ENCODE measurements around the gene PITRM1. TPM values are rescaled to one million over a fixed set of nuclear protein-coding genes. Genes with fewer than 3 reads are reported as not detected.
A peak's percentile ranks its signal among the peaks of the same experiment; 100 is the strongest.
"Not testable (repeated sequence)": the region's sequence is repeated elsewhere in the genome, so short reads cannot be mapped to it uniquely, and the experiment has no call there.

Gene PITRM1
- total RNA-seq, 2 donors from 2014 or later, result 45.3 to 50.2 TPM

DNA sequence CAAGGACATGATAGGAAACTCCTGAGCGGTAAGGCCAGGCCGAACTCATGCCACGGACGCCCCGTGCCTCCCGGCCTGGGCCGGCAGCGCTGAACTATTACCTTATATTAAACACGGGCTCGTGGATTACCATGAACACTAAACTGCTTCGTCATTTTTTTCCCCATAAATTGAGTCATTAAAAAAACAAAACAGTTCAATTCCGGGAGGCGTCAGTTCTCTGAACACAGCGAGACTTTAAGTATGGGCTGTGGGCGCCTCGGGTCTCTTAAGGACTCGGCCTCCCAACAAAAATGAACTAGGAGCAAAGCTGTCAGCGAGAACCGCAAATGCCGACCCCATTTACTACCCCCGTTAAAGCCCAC is 519 bp downstream of the PITRM1 start:
- Mint-ChIP-seq H3K9me3 (peaks cover 1% of the 10 kb centered on the region), H3K27ac (peak overlapping the region; percentile 87), H3K4me1 (no peaks in the 10 kb centered on the region)

DNA sequence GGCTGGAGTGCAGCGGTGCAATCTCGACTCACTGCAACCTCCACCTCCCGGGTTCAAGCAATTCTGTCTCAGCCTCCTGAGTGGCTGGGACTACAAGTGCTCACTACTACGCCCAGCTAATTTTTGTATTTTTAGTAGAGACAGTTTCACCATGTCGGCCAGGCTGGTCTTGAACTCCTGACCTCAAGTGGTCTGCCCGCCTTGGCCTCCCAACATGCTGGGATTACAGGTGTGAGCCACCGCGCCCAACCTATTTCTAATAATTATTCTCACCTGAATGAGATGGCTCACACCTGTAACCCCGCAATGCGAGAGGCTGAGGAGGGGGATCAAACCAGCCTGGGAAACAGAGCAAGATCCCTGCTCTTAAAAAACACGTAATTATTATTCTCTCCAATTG is 1.1 kb downstream of the PITRM1 start:
- H3K9me3 ChIP-seq (ENCODE audit: control insufficient read depth, low read length); H3K9me3 Mint-ChIP-seq; H3K9ac ChIP-seq (ENCODE audit: extremely low read depth, low read length, poor library complexity, severe bottlenecking); H3K27me3 Mint-ChIP-seq (ENCODE audit: insufficient read depth); H3K4me1 Mint-ChIP-seq; H3K27me3 ChIP-seq (ENCODE audit: control insufficient read depth, insufficient read depth, low read length, poor library complexity, severe bottlenecking); H3K4me1 ChIP-seq (ENCODE audit: control insufficient read depth, insufficient read depth, low read length); H3K27ac ChIP-seq (ENCODE audit: low read depth, low read length); H3K27ac Mint-ChIP-seq: not testable (repeated sequence)
- DNase-seq, result peak; percentile 38
- 88 to 96% methylated on average over 6 to 11 of the region's 11 CpGs for WGBS, 2 experiments (ENCODE audit: insufficient coverage in 1 of 2, insufficient read length in 1 of 2)
- peaks cover 30% of the 10 kb centered on the region for H3K36me3 ChIP-seq (ENCODE audit: control insufficient read depth, insufficient read depth, low read length)
- Mint-ChIP-seq H3K4me3 (peak overlapping the region; percentile 74), H3K36me3 (ENCODE audit: low read depth) (peaks cover 24% of the 10 kb centered on the region)
- peak overlapping the region; percentile 95 for H3K4me3 ChIP-seq (ENCODE audit: low read length)

More for the DNA sequence above, 519 bp downstream of the PITRM1 start:
- H3K27me3 Mint-ChIP-seq (ENCODE audit: insufficient read depth), result no peaks in the 10 kb centered on the region
- Histone ChIP-seq H3K9me3 (ENCODE audit: control insufficient read depth, low read length) (no peaks in the 10 kb centered on the region), H3K27me3 (ENCODE audit: control insufficient read depth, insufficient read depth, low read length, poor library complexity, severe bottlenecking) (no peaks in the 10 kb centered on the region), H3K27ac (ENCODE audit: low read depth, low read length) (peak overlapping the region; percentile 66), H3K36me3 (ENCODE audit: control insufficient read depth, insufficient read depth, low read length) (peaks cover 24% of the 10 kb centered on the region), H3K9ac (ENCODE audit: extremely low read depth, low read length, poor library complexity, severe bottlenecking) (peak overlapping the region; percentile 74), H3K4me3 (ENCODE audit: low read length) (peak overlapping the region; percentile 95), H3K4me1 (ENCODE audit: control insufficient read depth, insufficient read depth, low read length) (no peaks in the 10 kb centered on the region)
- H3K4me3 Mint-ChIP-seq, result peak overlapping the region; percentile 74
- H3K36me3 Mint-ChIP-seq (ENCODE audit: low read depth), result peaks cover 18% of the 10 kb centered on the region
- TF ChIP-seq, protein P1, sequence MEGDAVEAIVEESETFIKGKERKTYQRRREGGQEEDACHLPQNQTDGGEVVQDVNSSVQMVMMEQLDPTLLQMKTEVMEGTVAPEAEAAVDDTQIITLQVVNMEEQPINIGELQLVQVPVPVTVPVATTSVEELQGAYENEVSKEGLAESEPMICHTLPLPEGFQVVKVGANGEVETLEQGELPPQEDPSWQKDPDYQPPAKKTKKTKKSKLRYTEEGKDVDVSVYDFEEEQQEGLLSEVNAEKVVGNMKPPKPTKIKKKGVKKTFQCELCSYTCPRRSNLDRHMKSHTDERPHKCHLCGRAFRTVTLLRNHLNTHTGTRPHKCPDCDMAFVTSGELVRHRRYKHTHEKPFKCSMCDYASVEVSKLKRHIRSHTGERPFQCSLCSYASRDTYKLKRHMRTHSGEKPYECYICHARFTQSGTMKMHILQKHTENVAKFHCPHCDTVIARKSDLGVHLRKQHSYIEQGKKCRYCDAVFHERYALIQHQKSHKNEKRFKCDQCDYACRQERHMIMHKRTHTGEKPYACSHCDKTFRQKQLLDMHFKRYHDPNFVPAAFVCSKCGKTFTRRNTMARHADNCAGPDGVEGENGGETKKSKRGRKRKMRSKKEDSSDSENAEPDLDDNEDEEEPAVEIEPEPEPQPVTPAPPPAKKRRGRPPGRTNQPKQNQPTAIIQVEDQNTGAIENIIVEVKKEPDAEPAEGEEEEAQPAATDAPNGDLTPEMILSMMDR (conservative IDR thresholded peaks at IDR 0.05), result no peak
- no peak for DNase-seq
- 12% methylated on average over 6 to 21 of the region's 21 CpGs for WGBS, 2 experiments (ENCODE audit: insufficient coverage in 1 of 2, insufficient read length in 1 of 2)

DNA sequence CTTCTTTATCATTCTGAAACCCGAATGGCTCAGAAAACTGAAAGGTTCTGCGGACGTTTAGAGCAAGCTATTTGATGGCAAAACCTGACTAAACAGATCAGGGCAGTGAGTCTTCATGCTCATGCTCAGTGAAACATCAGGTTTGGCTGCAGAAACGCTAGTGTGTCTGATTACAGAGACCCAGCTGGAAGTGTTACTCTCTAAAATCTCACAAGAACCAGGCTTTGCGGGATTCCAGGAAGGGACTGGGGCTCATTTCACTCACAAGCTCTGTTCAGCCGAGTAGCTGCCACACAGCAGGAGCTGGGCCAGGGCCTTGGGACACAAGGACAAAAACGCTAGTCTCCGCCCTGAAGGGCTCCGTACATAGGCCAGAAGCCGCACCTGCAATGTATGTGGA is 2.9 kb downstream of the PITRM1 start:
- Mint-ChIP-seq H3K9me3 (peaks cover 1% of the 10 kb centered on the region), H3K27ac (no peak overlapping the region), H3K27me3 (ENCODE audit: insufficient read depth) (no peaks in the 10 kb centered on the region), H3K4me1 (no peaks in the 10 kb centered on the region), H3K36me3 (ENCODE audit: low read depth) (peaks cover 41% of the 10 kb centered on the region), H3K4me3 (no peak overlapping the region)
- TF ChIP-seq, protein P1 (conservative IDR thresholded peaks at IDR 0.05), result no peak
- no peak overlapping the region for H3K9ac ChIP-seq (ENCODE audit: extremely low read depth, low read length, poor library complexity, severe bottlenecking)
- no peaks in the 10 kb centered on the region for H3K27me3 ChIP-seq (ENCODE audit: control insufficient read depth, insufficient read depth, low read length, poor library complexity, severe bottlenecking)
- H3K36me3 ChIP-seq (ENCODE audit: control insufficient read depth, insufficient read depth, low read length), result peaks cover 48% of the 10 kb centered on the region
- H3K4me1 ChIP-seq (ENCODE audit: control insufficient read depth, insufficient read depth, low read length), result no peaks in the 10 kb centered on the region
- H3K4me3 ChIP-seq (ENCODE audit: low read length), result no peak overlapping the region
- WGBS, 2 experiments (ENCODE audit: insufficient coverage in 1 of 2, insufficient read length in 1 of 2), result 93 to 95% methylated on average over 10 of the region's 10 CpGs
- H3K9me3 ChIP-seq (ENCODE audit: control insufficient read depth, low read length), result no peaks in the 10 kb centered on the region
- DNase-seq, result peak; percentile 31
- no peak overlapping the region for H3K27ac ChIP-seq (ENCODE audit: low read depth, low read length)

DNA sequence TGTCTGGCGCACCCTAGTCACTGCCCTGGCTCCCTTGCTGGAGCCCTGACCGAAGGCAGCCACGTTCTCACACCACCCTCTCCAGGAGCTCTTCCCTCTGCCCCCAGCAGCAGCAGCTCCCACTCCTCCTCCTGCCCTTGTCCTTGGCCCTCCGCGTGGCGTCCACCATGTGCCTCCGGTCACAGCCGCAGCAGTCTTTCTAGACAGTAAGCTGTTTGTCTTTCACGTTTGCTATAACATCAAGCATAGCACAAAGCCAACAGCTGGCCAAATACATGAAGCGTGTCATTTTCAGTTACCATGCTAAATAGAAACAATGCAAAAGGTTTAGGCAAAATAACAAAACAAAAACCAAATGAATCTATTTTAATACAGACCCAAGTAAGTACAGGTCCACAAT is 3.3 kb downstream of the PITRM1 start:
- 94 to 97% methylated on average over 5 to 10 of the region's 10 CpGs for WGBS, 2 experiments (ENCODE audit: insufficient coverage in 1 of 2, insufficient read length in 1 of 2)
- no peak overlapping the region for H3K9ac ChIP-seq (ENCODE audit: extremely low read depth, low read length, poor library complexity, severe bottlenecking)
- H3K36me3 Mint-ChIP-seq (ENCODE audit: low read depth), result peaks cover 41% of the 10 kb centered on the region

More for the DNA sequence above, 3.3 kb downstream of the PITRM1 start:
- no peak overlapping the region for H3K4me3 ChIP-seq (ENCODE audit: low read length)
- Mint-ChIP-seq H3K27ac (no peak overlapping the region), H3K4me1 (no peaks in the 10 kb centered on the region), H3K4me3 (no peak overlapping the region), H3K27me3 (ENCODE audit: insufficient read depth) (no peaks in the 10 kb centered on the region), H3K9me3 (peaks cover 1% of the 10 kb centered on the region)
- TF ChIP-seq, protein P1 (conservative IDR thresholded peaks at IDR 0.05), result no peak
- H3K36me3 ChIP-seq (ENCODE audit: control insufficient read depth, insufficient read depth, low read length), result peaks cover 51% of the 10 kb centered on the region
- no peaks in the 10 kb centered on the region for H3K9me3 ChIP-seq (ENCODE audit: control insufficient read depth, low read length)
- no peaks in the 10 kb centered on the region for H3K4me1 ChIP-seq (ENCODE audit: control insufficient read depth, insufficient read depth, low read length)
- peak; percentile 27 for DNase-seq
- H3K27ac ChIP-seq (ENCODE audit: low read depth, low read length), result no peak overlapping the region
- H3K27me3 ChIP-seq (ENCODE audit: control insufficient read depth, insufficient read depth, low read length, poor library complexity, severe bottlenecking), result no peaks in the 10 kb centered on the region
